Neural cell (in vitro differentiated cells): ENCODE results near the gene RERE. TPM values are rescaled to one million over a fixed set of nuclear protein-coding genes. Genes with fewer than 3 reads are reported as not detected.
A peak's percentile ranks its signal among the peaks of the same experiment; 100 is the strongest.

Source experiments
- H2AFZ ChIP-seq: fragments of 200-600, 300-800 bp; sonication (generic), shearing (Covaris generic); 2 replicates; pipeline ENCODE4 v1.6.0; 2014; ENCODE audit warnings: low read depth, mild to moderate bottlenecking, antibody characterized with exemption, low read length, moderate library complexity
- H3F3A ChIP-seq: fragments of 200-600 bp; shearing (Covaris generic); 2 replicates; pipeline ENCODE4 v1.6.1; 2016; ENCODE audit warnings: mild to moderate bottlenecking, moderate library complexity, mixed read lengths, antibody characterized with exemption, low read length; ENCODE audit not compliant: insufficient read depth, poor library complexity, severe bottlenecking
- H3K27ac ChIP-seq: fragments of 200-600, 300-800 bp; sonication (generic), shearing (Covaris generic); 2 replicates; pipeline ENCODE4 v1.5.1; 2014; ENCODE audit warnings: mild to moderate bottlenecking, low read length, moderate library complexity
- H3K27me3 ChIP-seq: fragments of 300-800, 200-600 bp; sonication (generic), shearing (Covaris generic); 2 replicates; pipeline ENCODE4 v1.6.0; 2014; ENCODE audit warnings: mild to moderate bottlenecking, low read depth, low read length, moderate library complexity; ENCODE audit not compliant: insufficient read depth
- H3K36me3 ChIP-seq: fragments of 300-800, 200-600 bp; sonication (generic), shearing (Covaris generic); 2 replicates; pipeline ENCODE4 v1.5.1; 2014; ENCODE audit warnings: mild to moderate bottlenecking, antibody characterized with exemption, low read length, moderate library complexity; ENCODE audit not compliant: insufficient read depth
- H3K4me2 ChIP-seq: fragments of 300-800, 200-600 bp; sonication (generic), shearing (Covaris generic); 2 replicates; pipeline ENCODE4 v1.6.0; 2014; ENCODE audit warnings: mild to moderate bottlenecking, low read length
- H3K4me3 ChIP-seq: fragments of 300-800, 200-600 bp; sonication (generic), shearing (Covaris generic); 2 replicates; pipeline ENCODE4 v1.5.1; 2014; ENCODE audit warnings: mild to moderate bottlenecking, low read length, moderate library complexity
- H3K79me2 ChIP-seq: fragments of 200-600 bp; shearing (Covaris generic); replicated peaks from 2 replicates; pipeline ENCODE4 v1.6.0; 2014; ENCODE audit warnings: mild to moderate bottlenecking, low read length, moderate library complexity; ENCODE audit not compliant: insufficient read depth
- H3K9ac ChIP-seq: fragments of 300-800, 200-600 bp; sonication (generic), shearing (Covaris generic); 2 replicates; pipeline ENCODE4 v1.6.1; 2016; ENCODE audit warnings: mild to moderate bottlenecking, low read length, mixed read lengths
- H3K9me2 ChIP-seq: fragments of 200-600 bp; shearing (Covaris generic); 2 replicates; pipeline ENCODE4 v1.6.1; 2016; ENCODE audit warnings: mild to moderate bottlenecking, low read length, mixed read lengths; ENCODE audit not compliant: insufficient read depth
- H3K9me3 ChIP-seq: fragments of 200-600, 300-800 bp; sonication (generic), shearing (Covaris generic); 2 replicates; pipeline ENCODE4 v1.6.1; 2016; ENCODE audit warnings: mild to moderate bottlenecking, mixed run types, low read length, moderate library complexity, mixed read lengths
- H4K20me1 ChIP-seq: fragments of 200-600 bp; shearing (Covaris generic); 2 replicates; pipeline ENCODE4 v1.6.1; 2016; ENCODE audit warnings: mild to moderate bottlenecking, mixed run types; ENCODE audit not compliant: insufficient read depth
- CTCF ChIP-seq: fragments of 450-650 bp; IDR thresholded peaks from 2 replicates; pipeline ENCODE4 v1.5.1; 2014; ENCODE audit warnings: antibody characterized with exemption, mild to moderate bottlenecking, moderate library complexity; ENCODE audit not compliant: poor library complexity, severe bottlenecking
- EP300 ChIP-seq: fragments of 450-650 bp; conservative IDR thresholded peaks from 2 replicates; pipeline ENCODE4 v1.6.1; 2014; ENCODE audit warnings: antibody characterized with exemption, mild to moderate bottlenecking, moderate library complexity; ENCODE audit not compliant: poor library complexity, severe bottlenecking
- EZH2 ChIP-seq: fragments of 200-600, 300-800 bp; shearing (Covaris generic), sonication (generic); IDR thresholded peaks from 2 replicates; pipeline ENCODE4 v1.6.1; 2014; ENCODE audit warnings: antibody characterized with exemption, low read length, borderline replicate concordance, mild to moderate bottlenecking; ENCODE audit not compliant: insufficient read depth, poor library complexity, severe bottlenecking
- MXI1 ChIP-seq: fragments of 450-650 bp; conservative IDR thresholded peaks from 2 replicates; pipeline ENCODE4 v1.6.1; 2014; ENCODE audit warnings: antibody characterized with exemption, mild to moderate bottlenecking; ENCODE audit not compliant: poor library complexity, severe bottlenecking
- POLR2AphosphoS5 ChIP-seq: IDR thresholded peaks from 2 replicates; pipeline ENCODE4 v1.6.1; 2012
- RAD21 ChIP-seq: fragments of 450-650 bp; conservative IDR thresholded peaks from 2 replicates; pipeline ENCODE4 v1.6.1; 2014; ENCODE audit warnings: antibody characterized with exemption, mild to moderate bottlenecking, moderate library complexity
- REST ChIP-seq: IDR thresholded peaks from 2 replicates; pipeline ENCODE4 v1.6.1; 2012; ENCODE audit warnings: borderline replicate concordance
- SMC3 ChIP-seq: fragments of 450-650 bp; conservative IDR thresholded peaks from 2 replicates; pipeline ENCODE4 v1.6.1; 2014; ENCODE audit warnings: antibody characterized with exemption, mild to moderate bottlenecking, moderate library complexity; ENCODE audit not compliant: poor library complexity
- TAF1 ChIP-seq: IDR thresholded peaks from 2 replicates; pipeline ENCODE4 v1.6.1; 2012; ENCODE audit warnings: low read depth
- polyA plus RNA-seq: library from polyadenylated mRNA; depleted of rRNA; stranded (reverse); fragments of >200 nt; gene quantifications from 2 replicates; pipeline ENCODE4 v1.2.3, GENCODE V29; 2014

RERE gene
- polyA plus RNA-seq, 1 donor from 2014 or later = 21.0 TPM

- no peak for TF ChIP-seq POLR2AphosphoS5
- TF ChIP-seq CTCF = no peak
- no peak for TF ChIP-seq REST
- no peak for TF ChIP-seq EP300
- no peak for TF ChIP-seq EZH2
- no peak for TF ChIP-seq SMC3
- no peak for TF ChIP-seq RAD21
- TF ChIP-seq TAF1 = no peak
- Histone ChIP-seq H3K4me2 (peak overlapping the region; percentile 77), H2AFZ (no peak overlapping the region), H3F3A (peaks cover 14% of the 10 kb centered on the region), H3K9me2 (no peaks in the 10 kb centered on the region), H4K20me1 (no peaks in the 10 kb centered on the region), H3K4me3 (peak overlapping the region; percentile 58), H3K9me3 (no peaks in the 10 kb centered on the region), H3K36me3 (no peaks in the 10 kb centered on the region), H3K27ac (peak overlapping the region; percentile 96), H3K27me3 (no peaks in the 10 kb centered on the region), H3K79me2 (peaks cover 65% of the 10 kb centered on the region), H3K9ac (no peak overlapping the region)
These were observed 65.5 kb downstream of the RERE start for GRCh38 chr1:8751984-8752383.

- Histone ChIP-seq H3K79me2 (peaks cover 78% of the 10 kb centered on the region), H3K27ac (no peak overlapping the region), H3K4me2 (no peak overlapping the region), H3K9me3 (no peaks in the 10 kb centered on the region), H3K4me3 (no peak overlapping the region), H3K36me3 (no peaks in the 10 kb centered on the region), H3F3A (peaks cover 6% of the 10 kb centered on the region), H3K9ac (no peak overlapping the region), H3K9me2 (no peaks in the 10 kb centered on the region), H2AFZ (no peak overlapping the region), H4K20me1 (no peaks in the 10 kb centered on the region), H3K27me3 (no peaks in the 10 kb centered on the region)
- TF ChIP-seq MXI1 (no peak), EP300 (no peak), TAF1 (no peak), SMC3 (no peak), POLR2AphosphoS5 (no peak), CTCF (no peak), REST (no peak), EZH2 (no peak), RAD21 (no peak)
These were observed 69.3 kb downstream of the RERE start for GRCh38 chr1:8747879-8748825.
